ENCODE results near the gene AIG1. TPM values are rescaled to one million over a fixed set of nuclear protein-coding genes. Genes with fewer than 3 reads are reported as not detected.

AIG1 gene
- polyA plus RNA-seq, 1 experiment, result 65.1 TPM

GRCh38 chr6:143313163-143313562 lies 252.5 kb downstream of the AIG1 start:
- ChIA-PET POLR2A (no interaction called here), CTCF (no interaction called here)
- Histone ChIP-seq H3K27me3 (ENCODE audit: control insufficient read depth, insufficient read depth, low read length) (no peaks in the 10 kb centered on the region), H3K9me3 (ENCODE audit: control insufficient read depth, insufficient read depth, low read length) (no peaks in the 10 kb centered on the region), H3K4me3 (ENCODE audit: low read depth, low read length) (no peak overlapping the region), H3K27ac (ENCODE audit: low read depth, low read length) (no peak overlapping the region)
- no peak for TF ChIP-seq CTCF (IDR thresholded peaks at IDR 0.05; ENCODE audit: low read depth, low read length)
- DNase-seq (ENCODE audit: low read depth, low spot score), result no peak

DNA sequence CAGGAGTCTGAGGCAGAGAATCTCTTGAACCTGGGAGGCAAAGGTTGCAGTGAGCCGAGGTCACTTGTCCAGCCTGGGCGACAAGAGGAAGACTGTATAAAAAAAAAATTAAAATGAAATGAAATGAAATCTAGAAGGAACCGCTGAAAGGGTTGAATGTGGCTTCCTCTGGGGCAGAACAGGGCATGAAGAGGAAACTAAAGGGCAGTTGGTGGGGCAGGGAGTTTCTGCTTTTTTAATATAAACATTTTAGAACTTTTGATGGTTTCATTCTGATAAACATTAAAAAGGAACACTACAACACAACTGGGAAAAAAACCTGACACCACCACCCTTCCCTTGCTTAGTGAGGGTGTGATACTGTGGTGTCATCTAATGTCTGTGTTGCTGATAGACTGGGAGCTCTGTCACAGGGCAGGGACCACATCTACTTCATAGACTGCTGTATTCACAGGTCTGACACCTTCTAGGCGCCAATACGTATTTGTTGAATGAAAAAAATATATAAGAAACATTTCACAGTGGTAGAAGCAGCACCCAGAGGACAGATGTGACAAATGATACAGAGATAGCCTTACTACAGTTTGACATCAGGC lies 260.9 kb downstream of the AIG1 start:
- no peak for DNase-seq (ENCODE audit: low read depth, low spot score)
- no peak for TF ChIP-seq CTCF (IDR thresholded peaks at IDR 0.05; ENCODE audit: low read depth, low read length)
- POLR2A ChIA-PET, result no interaction called here
- no peak overlapping the region for H3K27ac ChIP-seq (ENCODE audit: low read depth, low read length)
- CTCF ChIA-PET, result no interaction called here
- H3K9me3 ChIP-seq (ENCODE audit: control insufficient read depth, insufficient read depth, low read length), result no peaks in the 10 kb centered on the region
- H3K27me3 ChIP-seq (ENCODE audit: control insufficient read depth, insufficient read depth, low read length), result no peaks in the 10 kb centered on the region
- no peak overlapping the region for H3K4me3 ChIP-seq (ENCODE audit: low read depth, low read length)

DNA sequence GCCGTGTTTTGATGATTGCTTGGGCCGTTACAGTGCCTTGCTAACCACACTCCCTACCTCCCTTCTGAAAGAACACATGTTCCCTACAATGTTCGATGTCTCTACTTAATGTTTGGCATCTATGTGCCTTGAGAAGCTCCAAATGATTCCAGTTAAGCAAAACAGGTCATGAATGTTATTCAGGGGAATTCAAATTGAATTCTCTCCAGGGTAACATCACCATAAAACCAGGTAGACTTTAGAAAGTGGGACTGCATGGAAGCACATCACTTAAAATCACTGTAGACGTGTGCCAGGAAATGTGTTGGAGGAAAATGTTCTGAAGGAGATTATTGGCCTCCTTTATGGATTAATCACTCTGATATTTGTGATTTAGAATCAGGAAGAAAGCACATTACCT lies 261.7 kb downstream of the AIG1 start:
- H3K9me3 ChIP-seq (ENCODE audit: control insufficient read depth, insufficient read depth, low read length), result no peaks in the 10 kb centered on the region
- H3K27me3 ChIP-seq (ENCODE audit: control insufficient read depth, insufficient read depth, low read length), result no peaks in the 10 kb centered on the region
- ChIA-PET CTCF (no interaction called here), POLR2A (interaction anchor here (0.5 kb wide), 1 partner anchor 14 kb away, joined by 3 read pairs; no protein-coding TSS in a partner anchor)
- DNase-seq (ENCODE audit: low read depth, low spot score), result no peak
- no peak for TF ChIP-seq CTCF (IDR thresholded peaks at IDR 0.05; ENCODE audit: low read depth, low read length)
- no peak overlapping the region for H3K4me3 ChIP-seq (ENCODE audit: low read depth, low read length)
- no peak overlapping the region for H3K27ac ChIP-seq (ENCODE audit: low read depth, low read length)

DNA sequence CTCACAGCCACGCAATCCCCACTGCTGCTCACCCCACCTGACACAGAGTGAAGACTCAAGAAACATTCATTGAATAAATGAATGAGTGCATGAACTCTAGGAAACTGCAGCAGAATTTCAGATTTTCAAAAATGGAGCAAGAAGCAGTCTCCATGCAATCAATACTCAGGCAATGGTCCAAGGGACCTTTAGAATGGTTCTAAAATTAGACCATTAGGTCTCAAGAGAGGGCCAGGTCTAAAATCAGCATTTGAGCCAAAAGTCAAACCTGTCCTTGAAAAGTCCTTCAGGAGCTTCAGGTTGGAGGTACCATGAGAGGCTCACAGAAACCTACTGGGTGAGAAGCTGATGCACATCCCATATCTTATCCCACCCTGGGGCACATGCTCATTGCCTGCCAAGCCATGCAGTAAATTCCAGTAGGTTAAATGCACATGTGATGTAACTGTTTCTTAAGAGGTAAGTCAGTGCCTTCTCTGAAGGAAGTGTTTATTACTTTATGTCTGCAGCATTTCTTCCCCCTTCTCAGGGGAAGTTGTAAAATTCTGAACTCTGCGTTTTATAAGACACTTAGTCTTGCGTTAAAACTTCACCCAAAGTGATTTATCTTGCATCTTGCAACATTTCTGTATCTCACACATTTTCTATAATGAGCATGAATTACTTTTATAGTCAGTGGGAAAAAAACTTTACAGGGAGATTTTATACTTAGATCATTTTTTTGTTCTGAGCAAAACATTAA lies 263.2 kb downstream of the AIG1 start:
- no peak for DNase-seq (ENCODE audit: low read depth, low spot score)
- Histone ChIP-seq H3K9me3 (ENCODE audit: control insufficient read depth, insufficient read depth, low read length) (no peaks in the 10 kb centered on the region), H3K4me3 (ENCODE audit: low read depth, low read length) (no peak overlapping the region), H3K27ac (ENCODE audit: low read depth, low read length) (no peak overlapping the region), H3K27me3 (ENCODE audit: control insufficient read depth, insufficient read depth, low read length) (no peaks in the 10 kb centered on the region)
- no peak for TF ChIP-seq CTCF (IDR thresholded peaks at IDR 0.05; ENCODE audit: low read depth, low read length)
- ChIA-PET CTCF (no interaction called here), POLR2A (no interaction called here)

DNA sequence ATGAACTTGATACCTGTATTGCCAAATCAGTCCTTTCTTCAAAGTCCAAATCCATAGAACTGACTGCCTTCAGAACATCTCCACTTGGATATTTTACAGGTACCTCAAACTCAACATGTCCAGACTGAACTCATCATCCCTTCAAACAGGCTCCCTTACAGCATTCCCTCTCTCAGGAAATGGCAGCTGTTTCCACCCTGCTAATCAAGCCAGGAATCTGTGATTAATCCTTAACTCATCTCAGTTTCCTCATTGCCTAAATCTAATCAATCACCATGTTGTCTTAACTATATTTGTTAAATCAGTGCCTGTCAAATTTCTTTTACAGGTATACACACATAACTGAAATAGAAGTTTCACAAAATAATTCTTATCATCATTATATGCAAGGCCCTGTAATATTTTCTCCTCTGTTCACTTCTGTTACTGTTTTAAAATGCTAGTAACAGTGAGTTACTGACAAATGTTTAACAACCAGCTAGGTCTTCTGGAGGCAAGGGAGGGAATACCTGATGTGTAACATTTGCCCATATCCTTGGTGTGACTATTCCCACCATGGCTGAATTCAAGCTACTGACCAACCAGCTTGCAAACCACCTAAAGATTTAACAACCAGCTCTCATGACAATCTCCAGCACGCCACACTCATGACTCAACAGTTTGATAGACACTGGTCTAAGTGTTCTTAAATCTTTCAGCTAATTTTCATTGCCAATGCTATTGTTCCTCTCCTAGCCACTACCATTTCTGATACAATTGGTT lies 264.9 kb downstream of the AIG1 start:
- no peaks in the 10 kb centered on the region for H3K9me3 ChIP-seq (ENCODE audit: control insufficient read depth, insufficient read depth, low read length)
- DNase-seq (ENCODE audit: low read depth, low spot score), result no peak
- POLR2A ChIA-PET, result no interaction called here
- CTCF ChIA-PET, result no interaction called here
- H3K27ac ChIP-seq (ENCODE audit: low read depth, low read length), result no peak overlapping the region
- TF ChIP-seq CTCF (IDR thresholded peaks at IDR 0.05; ENCODE audit: low read depth, low read length), result no peak
- no peaks in the 10 kb centered on the region for H3K27me3 ChIP-seq (ENCODE audit: control insufficient read depth, insufficient read depth, low read length)
- H3K4me3 ChIP-seq (ENCODE audit: low read depth, low read length), result no peak overlapping the region

Data from AG04450 (cell line).